ENCODE results near the gene GYPA.
"Not testable (repeated sequence)": the region's sequence is repeated elsewhere in the genome, so short reads cannot be mapped to it uniquely, and the experiment has no call there.

GYPA gene

GRCh38 chr4:144140594-144141295 lies at the start of gene GYPA:
Gene GYPA (minus strand): TSS chr4:144140718. CDS start chr4:144140635, 83 bp downstream.
- not testable (repeated sequence) for H3K27me3 ChIP-seq (ENCODE audit: control insufficient read depth, insufficient read depth, low read length); H3K4me1 ChIP-seq (ENCODE audit: control insufficient read depth, insufficient read depth, low read length); H3K4me3 ChIP-seq (ENCODE audit: low read length); H3K36me3 ChIP-seq (ENCODE audit: control insufficient read depth, insufficient read depth, low read length); H3K9ac ChIP-seq (ENCODE audit: low read length); H3K9me3 ChIP-seq (ENCODE audit: control insufficient read depth, low read length)

- Histone ChIP-seq H3K27me3 (ENCODE audit: control insufficient read depth, insufficient read depth, low read length) (no peaks in the 10 kb centered on the region), H3K4me1 (ENCODE audit: control insufficient read depth, insufficient read depth, low read length) (no peaks in the 10 kb centered on the region), H3K36me3 (ENCODE audit: control insufficient read depth, insufficient read depth, low read length) (no peaks in the 10 kb centered on the region), H3K4me3 (ENCODE audit: low read length) (no peak overlapping the region), H3K9ac (ENCODE audit: low read length) (no peak overlapping the region), H3K9me3 (ENCODE audit: control insufficient read depth, low read length) (no peaks in the 10 kb centered on the region)
Observed at GRCh38 chr4:144190009-144190408, 49.5 kb upstream of the GYPA start.

- H3K4me1 ChIP-seq (ENCODE audit: control insufficient read depth, insufficient read depth, low read length): no peaks in the 10 kb centered on the region
- no peaks in the 10 kb centered on the region for H3K27me3 ChIP-seq (ENCODE audit: control insufficient read depth, insufficient read depth, low read length)
- H3K4me3 ChIP-seq (ENCODE audit: low read length): no peak overlapping the region
- H3K9ac ChIP-seq (ENCODE audit: low read length): no peak overlapping the region
- H3K9me3 ChIP-seq (ENCODE audit: control insufficient read depth, low read length): no peaks in the 10 kb centered on the region
- no peaks in the 10 kb centered on the region for H3K36me3 ChIP-seq (ENCODE audit: control insufficient read depth, insufficient read depth, low read length)
Observed at GRCh38 chr4:144189121-144189520, 48.6 kb upstream of the GYPA start.

- no peaks in the 10 kb centered on the region for H3K9me3 ChIP-seq (ENCODE audit: control insufficient read depth, low read length)
- H3K9ac ChIP-seq (ENCODE audit: low read length): no peak overlapping the region
- no peaks in the 10 kb centered on the region for H3K27me3 ChIP-seq (ENCODE audit: control insufficient read depth, insufficient read depth, low read length)
- no peaks in the 10 kb centered on the region for H3K36me3 ChIP-seq (ENCODE audit: control insufficient read depth, insufficient read depth, low read length)
- no peak overlapping the region for H3K4me3 ChIP-seq (ENCODE audit: low read length)
- no peaks in the 10 kb centered on the region for H3K4me1 ChIP-seq (ENCODE audit: control insufficient read depth, insufficient read depth, low read length)
Observed at GRCh38 chr4:144185086-144185485, 44.6 kb upstream of the GYPA start.

- no peak overlapping the region for H3K4me3 ChIP-seq (ENCODE audit: low read length)
- H3K9ac ChIP-seq (ENCODE audit: low read length): no peak overlapping the region
- H3K36me3 ChIP-seq (ENCODE audit: control insufficient read depth, insufficient read depth, low read length): no peaks in the 10 kb centered on the region
- no peaks in the 10 kb centered on the region for H3K27me3 ChIP-seq (ENCODE audit: control insufficient read depth, insufficient read depth, low read length)
- no peaks in the 10 kb centered on the region for H3K4me1 ChIP-seq (ENCODE audit: control insufficient read depth, insufficient read depth, low read length)
- H3K9me3 ChIP-seq (ENCODE audit: control insufficient read depth, low read length): no peaks in the 10 kb centered on the region
Observed at GRCh38 chr4:144183165-144183564, 42.6 kb upstream of the GYPA start.

GRCh38 chr4:144181391-144181790 lies 40.9 kb upstream of the GYPA start:
- Histone ChIP-seq H3K9ac (ENCODE audit: low read length) (no peak overlapping the region), H3K4me3 (ENCODE audit: low read length) (no peak overlapping the region), H3K36me3 (ENCODE audit: control insufficient read depth, insufficient read depth, low read length) (no peaks in the 10 kb centered on the region), H3K27me3 (ENCODE audit: control insufficient read depth, insufficient read depth, low read length) (no peaks in the 10 kb centered on the region), H3K4me1 (ENCODE audit: control insufficient read depth, insufficient read depth, low read length) (no peaks in the 10 kb centered on the region), H3K9me3 (ENCODE audit: control insufficient read depth, low read length) (no peaks in the 10 kb centered on the region)

- H3K9me3 ChIP-seq (ENCODE audit: control insufficient read depth, low read length): no peaks in the 10 kb centered on the region
- H3K9ac ChIP-seq (ENCODE audit: low read length): no peak overlapping the region
- H3K4me1 ChIP-seq (ENCODE audit: control insufficient read depth, insufficient read depth, low read length): no peaks in the 10 kb centered on the region
- no peak overlapping the region for H3K4me3 ChIP-seq (ENCODE audit: low read length)
- H3K27me3 ChIP-seq (ENCODE audit: control insufficient read depth, insufficient read depth, low read length): no peaks in the 10 kb centered on the region
- no peaks in the 10 kb centered on the region for H3K36me3 ChIP-seq (ENCODE audit: control insufficient read depth, insufficient read depth, low read length)
Observed at GRCh38 chr4:144179152-144179739, 38.7 kb upstream of the GYPA start.

- no peaks in the 10 kb centered on the region for H3K9me3 ChIP-seq (ENCODE audit: control insufficient read depth, low read length)
- no peak overlapping the region for H3K4me3 ChIP-seq (ENCODE audit: low read length)
- no peaks in the 10 kb centered on the region for H3K36me3 ChIP-seq (ENCODE audit: control insufficient read depth, insufficient read depth, low read length)
- no peaks in the 10 kb centered on the region for H3K27me3 ChIP-seq (ENCODE audit: control insufficient read depth, insufficient read depth, low read length)
- H3K4me1 ChIP-seq (ENCODE audit: control insufficient read depth, insufficient read depth, low read length): no peaks in the 10 kb centered on the region
- H3K9ac ChIP-seq (ENCODE audit: low read length): no peak overlapping the region
Observed at GRCh38 chr4:144178414-144178813, 37.9 kb upstream of the GYPA start.

- Histone ChIP-seq H3K9me3 (ENCODE audit: control insufficient read depth, low read length) (no peaks in the 10 kb centered on the region), H3K9ac (ENCODE audit: low read length) (no peak overlapping the region), H3K4me3 (ENCODE audit: low read length) (no peak overlapping the region), H3K36me3 (ENCODE audit: control insufficient read depth, insufficient read depth, low read length) (no peaks in the 10 kb centered on the region), H3K27me3 (ENCODE audit: control insufficient read depth, insufficient read depth, low read length) (no peaks in the 10 kb centered on the region), H3K4me1 (ENCODE audit: control insufficient read depth, insufficient read depth, low read length) (no peaks in the 10 kb centered on the region)
Observed at GRCh38 chr4:144176476-144176875, 36.0 kb upstream of the GYPA start.

GRCh38 chr4:144174401-144175067 lies 34.0 kb upstream of the GYPA start:
- Histone ChIP-seq H3K4me3 (ENCODE audit: low read length) (no peak overlapping the region), H3K27me3 (ENCODE audit: control insufficient read depth, insufficient read depth, low read length) (no peaks in the 10 kb centered on the region), H3K36me3 (ENCODE audit: control insufficient read depth, insufficient read depth, low read length) (no peaks in the 10 kb centered on the region), H3K9me3 (ENCODE audit: control insufficient read depth, low read length) (no peaks in the 10 kb centered on the region), H3K4me1 (ENCODE audit: control insufficient read depth, insufficient read depth, low read length) (no peaks in the 10 kb centered on the region), H3K9ac (ENCODE audit: low read length) (no peak overlapping the region)

GRCh38 chr4:144171697-144172096 lies 31.2 kb upstream of the GYPA start:
- Histone ChIP-seq H3K4me1 (ENCODE audit: control insufficient read depth, insufficient read depth, low read length) (no peaks in the 10 kb centered on the region), H3K4me3 (ENCODE audit: low read length) (no peak overlapping the region), H3K27me3 (ENCODE audit: control insufficient read depth, insufficient read depth, low read length) (no peaks in the 10 kb centered on the region), H3K36me3 (ENCODE audit: control insufficient read depth, insufficient read depth, low read length) (no peaks in the 10 kb centered on the region), H3K9ac (ENCODE audit: low read length) (no peak overlapping the region), H3K9me3 (ENCODE audit: control insufficient read depth, low read length) (no peaks in the 10 kb centered on the region)

GRCh38 chr4:144169211-144169610 lies 28.7 kb upstream of the GYPA start:
- H3K36me3 ChIP-seq (ENCODE audit: control insufficient read depth, insufficient read depth, low read length): no peaks in the 10 kb centered on the region
- H3K4me3 ChIP-seq (ENCODE audit: low read length): no peak overlapping the region
- H3K4me1 ChIP-seq (ENCODE audit: control insufficient read depth, insufficient read depth, low read length): no peaks in the 10 kb centered on the region
- H3K9ac ChIP-seq (ENCODE audit: low read length): no peak overlapping the region
- no peaks in the 10 kb centered on the region for H3K9me3 ChIP-seq (ENCODE audit: control insufficient read depth, low read length)
- no peaks in the 10 kb centered on the region for H3K27me3 ChIP-seq (ENCODE audit: control insufficient read depth, insufficient read depth, low read length)

All from mucosa of stomach (tissue), 1 donor.